K562 treated with DMSO at 1 percent for 4 hours (cell line): Measurements from ENCODE around the gene WBP4. TPM values are rescaled to one million over a fixed set of nuclear protein-coding genes. Genes with fewer than 3 reads are reported as not detected.

Experiments used
- total RNA-seq: library from RNA; unstranded; fragments of 300-600 nt; gene quantifications from 2 replicates; pipeline ENCODE4 v1.2.3, GENCODE V29; 2022; ENCODE audit not compliant: insufficient read depth

WBP4 gene
- 6.1 and 9.8 TPM in 2 replicates for total RNA-seq

GRCh38 chr13:41061075-41061913, at the start of gene WBP4:
TSS of gene WBP4 (plus strand) at chr13:41061509. CDS start at chr13:41061674, 165 bp downstream.

GRCh38 chr13:41019011-41019487, 42.3 kb upstream of the WBP4 start, which contains the start of gene ELF1:
TSS of gene ELF1 (minus strand) at chr13:41019316. CDS start at chr13:40982054, 37,262 bp downstream.

GRCh38 chr13:41132512-41133152, 71.3 kb downstream of the WBP4 start, which contains the start of gene KBTBD6:
TSS of gene KBTBD6 (minus strand) at chr13:41132802. CDS start at chr13:41132511, 291 bp downstream.

Other genes starting within 250 kb of the WBP4 start
- gene ELF1, start 42.2 kb upstream of the WBP4 start, total RNA-seq, result 18.6 and 23.7 TPM in 2 replicates
- 3.5 and 4.2 TPM in 2 replicates for gene KBTBD6, start 71.3 kb downstream of the WBP4 start, total RNA-seq
- 3.1 and 4.3 TPM in 2 replicates for gene KBTBD7, start 133.1 kb downstream of the WBP4 start, total RNA-seq
- 4.2 and 6.8 TPM in 2 replicates for gene MTRF1, start 202.1 kb downstream of the WBP4 start, total RNA-seq
- gene NAA16, start 249.8 kb downstream of the WBP4 start, total RNA-seq, result 3.7 and 4.0 TPM in 2 replicates